Esophagus squamous epithelium (tissue), 4 donors: ENCODE measurements around the gene CDH16.

Experiments
- CTCF ChIP-seq, 6 experiments: fragments of 450-650 bp in 4 of 6; fragments of 200-600 bp in 2 of 6; sonication (generic) in 2 of 6; IDR thresholded peaks; one replicate each; pipeline ENCODE4 v1.5.1; 2016 to 2019; ENCODE audit warnings: antibody characterized with exemption in 6 of 6, mild to moderate bottlenecking in 4 of 6, moderate library complexity in 4 of 6
- POLR2A ChIP-seq, 4 donors: fragments of 450-650 bp; IDR thresholded peaks; one replicate each; pipeline ENCODE4 v1.6.1; 2017; ENCODE audit warnings: antibody characterized with exemption in 4 of 4, mild to moderate bottlenecking in 4 of 4, moderate library complexity in 3 of 4

- TF ChIP-seq CTCF (IDR thresholded peaks at IDR 0.05) (peak in 2 of 6 experiments; percentile 8 to 19), POLR2A (IDR thresholded peaks at IDR 0.05) (no peak)
These were observed 18.3 kb upstream of the CDH16 start for GRCh38 chr16:66936889-66937554.
